ENCODE measurements around the gene L1TD1. TPM values are rescaled to one million over a fixed set of nuclear protein-coding genes. Genes with fewer than 3 reads are reported as not detected.

Gene L1TD1
- polyA plus RNA-seq, 2 of the 4 experiments (the other 2 are of a cell fraction), result not detected

DNA sequence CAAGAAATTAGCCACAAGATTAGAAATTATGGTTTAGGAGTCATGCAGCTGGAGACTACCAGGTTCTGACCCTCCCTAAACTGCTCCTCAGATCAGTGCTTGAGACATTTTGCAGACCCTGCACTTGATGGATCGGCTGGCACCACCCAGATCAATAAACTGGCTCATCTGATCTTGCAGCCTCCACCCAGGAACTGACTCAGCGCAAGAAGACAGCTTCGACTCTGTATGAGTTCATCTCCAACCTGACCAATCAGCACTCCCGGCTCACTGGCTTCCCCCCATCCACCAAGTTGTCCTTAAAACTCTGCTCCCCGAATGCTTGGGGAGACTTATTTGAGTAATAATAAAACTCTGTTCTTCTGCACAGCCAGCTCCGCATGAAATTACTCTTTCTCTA lies 40.0 kb downstream of the L1TD1 start:
- no peak overlapping the region for H3K4me3 ChIP-seq
- DNase-seq (ENCODE audit: low read depth in 1 of 2, low spot score in 1 of 2) (no peak), FAIRE-seq (no peak), ATAC-seq (no peak)
- H3K4me1 ChIP-seq, result peaks cover 36% of the 10 kb centered on the region
- no peaks in the 10 kb centered on the region for H3K9me3 ChIP-seq
- CTCF ChIA-PET, result no interaction called here
- POLR2A ChIA-PET, result no interaction called here
- TF ChIP-seq FOSB (CRISPR knock-in tag; IDR thresholded peaks at IDR 0.05), result no peak
- WGBS (ENCODE audit: missing lambda C conversion rate), result 65% methylated on average over 6 of the region's 6 CpGs
- no peak overlapping the region for H3K27ac ChIP-seq
- H3K4me2 ChIP-seq, result no peak overlapping the region

DNA sequence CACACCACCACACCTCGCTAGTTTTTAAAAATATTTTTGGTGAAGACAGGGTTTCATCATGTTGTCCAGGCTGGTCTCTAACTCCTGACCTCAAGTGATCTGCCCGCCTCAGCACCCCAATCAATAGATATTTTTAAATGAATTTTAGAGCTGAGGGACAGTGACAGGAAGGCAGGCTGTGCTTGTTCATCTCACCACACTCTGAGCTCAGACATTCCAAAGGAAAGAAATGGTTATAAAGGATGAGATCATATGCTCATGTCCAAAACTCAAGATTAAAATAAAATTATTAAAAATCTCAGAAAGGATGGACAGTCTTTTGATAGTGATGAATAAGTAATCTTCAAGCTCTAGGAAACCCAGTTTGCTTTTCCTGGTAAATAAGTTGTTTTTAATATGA lies 40.9 kb downstream of the L1TD1 start:
- TF ChIP-seq TP53 (CRISPR knock-in tag; IDR thresholded peaks at IDR 0.05) (no peak), CBX8 (IDR thresholded peaks at IDR 0.05) (no peak), SREBF2 (IDR thresholded peaks at IDR 0.05) (no peak), RAD21 (conservative IDR thresholded peaks at IDR 0.05 in 1 of 2, IDR thresholded peaks at IDR 0.05 in 1 of 2) (no peak), NR3C1 (IDR thresholded peaks at IDR 0.05) (no peak), GATA3 (IDR thresholded peaks at IDR 0.05; ENCODE audit: borderline replicate concordance) (no peak), EP300 (IDR thresholded peaks at IDR 0.05) (no peak)
- TF ChIP-seq, protein P1, sequence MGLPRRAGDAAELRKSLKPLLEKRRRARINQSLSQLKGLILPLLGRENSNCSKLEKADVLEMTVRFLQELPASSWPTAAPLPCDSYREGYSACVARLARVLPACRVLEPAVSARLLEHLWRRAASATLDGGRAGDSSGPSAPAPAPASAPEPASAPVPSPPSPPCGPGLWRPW (IDR thresholded peaks at IDR 0.05), result no peak
- TF ChIP-seq, protein P2, sequence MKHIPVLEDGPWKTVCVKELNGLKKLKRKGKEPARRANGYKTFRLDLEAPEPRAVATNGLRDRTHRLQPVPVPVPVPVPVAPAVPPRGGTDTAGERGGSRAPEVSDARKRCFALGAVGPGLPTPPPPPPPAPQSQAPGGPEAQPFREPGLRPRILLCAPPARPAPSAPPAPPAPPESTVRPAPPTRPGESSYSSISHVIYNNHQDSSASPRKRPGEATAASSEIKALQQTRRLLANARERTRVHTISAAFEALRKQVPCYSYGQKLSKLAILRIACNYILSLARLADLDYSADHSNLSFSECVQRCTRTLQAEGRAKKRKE (CRISPR knock-in tag; IDR thresholded peaks at IDR 0.05; ENCODE audit: low read depth), result no peak
- CTCF ChIA-PET, result no interaction called here
- no peak overlapping the region for H3K4me3 ChIP-seq
- POLR2A ChIA-PET, result no interaction called here
- DNase-seq (ENCODE audit: low read depth in 1 of 2, low spot score in 1 of 2), result no peak
- H3K9me3 ChIP-seq, result no peaks in the 10 kb centered on the region
- peaks cover 27% of the 10 kb centered on the region for H3K4me1 ChIP-seq
- no peak for FAIRE-seq
- H3K4me2 ChIP-seq, result no peak overlapping the region
- WGBS (ENCODE audit: missing lambda C conversion rate), result 60% methylated on average over 2 of the region's 2 CpGs
- ATAC-seq, result no peak
- no peak overlapping the region for H3K27ac ChIP-seq

DNA sequence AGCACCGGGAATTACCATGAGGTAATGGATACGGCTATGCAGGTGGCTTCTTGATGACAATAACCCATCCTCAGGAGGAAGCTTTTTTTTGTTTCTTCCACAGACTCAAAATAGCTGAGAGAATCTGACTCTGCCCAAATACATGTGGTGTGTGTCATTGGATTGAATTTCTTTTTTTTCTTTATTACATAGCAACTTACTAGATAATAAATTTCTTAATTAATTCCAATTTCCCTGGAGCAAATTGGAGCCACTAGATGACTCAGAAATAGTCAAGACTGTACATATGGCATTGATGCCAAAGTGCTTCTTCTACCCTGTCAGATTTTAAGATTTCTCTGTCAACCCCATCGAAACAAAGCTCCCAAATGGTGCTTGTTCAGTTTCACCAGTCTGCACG lies 42.7 kb downstream of the L1TD1 start:
- no peak overlapping the region for H3K4me3 ChIP-seq
- WGBS (ENCODE audit: missing lambda C conversion rate), result 74% methylated on average over 4 of the region's 4 CpGs
- H3K4me2 ChIP-seq, result peak overlapping the region; percentile 41; the same call in 1 of the 3 replicates
- DNase-seq (ENCODE audit: low read depth in 1 of 2, low spot score in 1 of 2), result no peak
- peaks cover 34% of the 10 kb centered on the region for H3K4me1 ChIP-seq
- no peaks in the 10 kb centered on the region for H3K9me3 ChIP-seq
- peak overlapping the region in 1 of 2 experiments; percentile 48; a peak in 2 of 6 replicates for H3K27ac ChIP-seq
- CTCF ChIA-PET, result interaction anchor here (1.3 kb wide), 1 partner anchor 62 kb away, joined by 6 read pairs; no protein-coding TSS in a partner anchor
- POLR2A ChIA-PET, result no interaction called here
- no peak for ATAC-seq
- no peak for FAIRE-seq
- no peak for TF ChIP-seq NFE2L2 (conservative IDR thresholded peaks at IDR 0.05; ENCODE audit: low read length)
- TF ChIP-seq CEBPB (IDR thresholded peaks at IDR 0.05), result no peak
- TF ChIP-seq RCOR1 (IDR thresholded peaks at IDR 0.05; ENCODE audit: low read depth, low read length), result no peak
- no peak for TF ChIP-seq MAFK (IDR thresholded peaks at IDR 0.05; ENCODE audit: partially characterized antibody)
- no peak for TF ChIP-seq NPAS2 (CRISPR knock-in tag; IDR thresholded peaks at IDR 0.05; ENCODE audit: borderline replicate concordance)
- no peak for TF ChIP-seq PHF8 (IDR thresholded peaks at IDR 0.05; ENCODE audit: borderline replicate concordance, low read depth)
- no peak for TF ChIP-seq EHF (CRISPR knock-in tag; IDR thresholded peaks at IDR 0.05)
- TF ChIP-seq, protein P3, sequence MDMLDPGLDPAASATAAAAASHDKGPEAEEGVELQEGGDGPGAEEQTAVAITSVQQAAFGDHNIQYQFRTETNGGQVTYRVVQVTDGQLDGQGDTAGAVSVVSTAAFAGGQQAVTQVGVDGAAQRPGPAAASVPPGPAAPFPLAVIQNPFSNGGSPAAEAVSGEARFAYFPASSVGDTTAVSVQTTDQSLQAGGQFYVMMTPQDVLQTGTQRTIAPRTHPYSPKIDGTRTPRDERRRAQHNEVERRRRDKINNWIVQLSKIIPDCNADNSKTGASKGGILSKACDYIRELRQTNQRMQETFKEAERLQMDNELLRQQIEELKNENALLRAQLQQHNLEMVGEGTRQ (IDR thresholded peaks at IDR 0.05), result no peak
- TF ChIP-seq GATA3 (IDR thresholded peaks at IDR 0.05; ENCODE audit: borderline replicate concordance), result no peak
- TF ChIP-seq, protein P1 (IDR thresholded peaks at IDR 0.05), result no peak
- TF ChIP-seq HDAC2 (IDR thresholded peaks at IDR 0.05), result no peak
- TF ChIP-seq, protein P4, sequence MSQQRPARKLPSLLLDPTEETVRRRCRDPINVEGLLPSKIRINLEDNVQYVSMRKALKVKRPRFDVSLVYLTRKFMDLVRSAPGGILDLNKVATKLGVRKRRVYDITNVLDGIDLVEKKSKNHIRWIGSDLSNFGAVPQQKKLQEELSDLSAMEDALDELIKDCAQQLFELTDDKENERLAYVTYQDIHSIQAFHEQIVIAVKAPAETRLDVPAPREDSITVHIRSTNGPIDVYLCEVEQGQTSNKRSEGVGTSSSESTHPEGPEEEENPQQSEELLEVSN (IDR thresholded peaks at IDR 0.05; ENCODE audit: borderline replicate concordance, low read depth), result no peak
- TF ChIP-seq EHMT2 (IDR thresholded peaks at IDR 0.05; ENCODE audit: low read depth), result no peak
- TF ChIP-seq ESRRA (IDR thresholded peaks at IDR 0.05; ENCODE audit: borderline replicate concordance, low read length), result no peak
- no peak for TF ChIP-seq HOXA7 (CRISPR knock-in tag; IDR thresholded peaks at IDR 0.05)

Measured in A549 (cell line).